IMR-90 (cell line): ENCODE measurements around the gene ACBD7.

Experiments
- CTCF ChIP-seq: conservative IDR thresholded peaks from 2 replicates; pipeline ENCODE4 v1.5.1; 2012; ENCODE audit warnings: mild to moderate bottlenecking, low read depth, low read length, improper control_type of control experiment
- MXI1 ChIP-seq: IDR thresholded peaks from 2 replicates; pipeline ENCODE4 v1.6.1; 2012; ENCODE audit warnings: low read depth, mild to moderate bottlenecking, low read length, moderate library complexity, borderline replicate concordance
- RFX5 ChIP-seq: IDR thresholded peaks from 2 replicates; pipeline ENCODE4 v1.8.0; 2012; ENCODE audit warnings: low read depth, mild to moderate bottlenecking, low read length, moderate library complexity
- SMC3 ChIP-seq: fragments of 150-350 bp; IDR thresholded peaks from 2 replicates; pipeline ENCODE4 v1.6.1; 2016; ENCODE audit warnings: low read depth, mild to moderate bottlenecking, antibody characterized with exemption, low read length, moderate library complexity

GRCh38 chr10:15103513-15103912, 14.9 kb upstream of the ACBD7 start:
- TF ChIP-seq SMC3 (no peak), CTCF (no peak), MXI1 (no peak), RFX5 (no peak)
